Measurements from ENCODE around the gene ZPBP2. TPM values are rescaled to one million over a fixed set of nuclear protein-coding genes. Genes with fewer than 3 reads are reported as not detected.
A peak's percentile ranks its signal among the peaks of the same experiment; 100 is the strongest.

ZPBP2 gene
- total and polyA plus RNA-seq, 2 of the 13 experiments (the other 11 are each of a cell fraction or from before 2014, with no cell fraction given) = not detected

- TF ChIP-seq SP5 (CRISPR knock-in tag; IDR thresholded peaks at IDR 0.05; ENCODE audit: borderline replicate concordance, low read depth) (no peak), ZHX2 (IDR thresholded peaks at IDR 0.05; ENCODE audit: low read depth) (no peak), ZHX2 (CRISPR knock-in tag; IDR thresholded peaks at IDR 0.05; ENCODE audit: borderline replicate concordance) (no peak), RFX1 (IDR thresholded peaks at IDR 0.05) (peak; percentile 47), PLSCR1 (CRISPR knock-in tag; IDR thresholded peaks at IDR 0.05; ENCODE audit: borderline replicate concordance) (no peak), ZNF841 (CRISPR knock-in tag; IDR thresholded peaks at IDR 0.05; ENCODE audit: borderline replicate concordance) (no peak), ZNF275 (CRISPR knock-in tag; IDR thresholded peaks at IDR 0.05; ENCODE audit: borderline replicate concordance) (no peak), IRX3 (CRISPR knock-in tag; IDR thresholded peaks at IDR 0.05; ENCODE audit: borderline replicate concordance, low read depth) (no peak), ZNF350 (CRISPR knock-in tag; IDR thresholded peaks at IDR 0.05; ENCODE audit: borderline replicate concordance, low read depth) (no peak), CREBL2 (CRISPR knock-in tag; IDR thresholded peaks at IDR 0.05; ENCODE audit: borderline replicate concordance) (no peak), ATF7 (IDR thresholded peaks at IDR 0.05) (no peak), ATF7 (CRISPR knock-in tag; IDR thresholded peaks at IDR 0.05) (no peak), ZNF563 (CRISPR knock-in tag; IDR thresholded peaks at IDR 0.05) (0 out of 2 replicates have a peak, but pooled peaks have one; percentile 3), RXRB (CRISPR knock-in tag; IDR thresholded peaks at IDR 0.05; ENCODE audit: borderline replicate concordance) (no peak), GZF1 (CRISPR knock-in tag; IDR thresholded peaks at IDR 0.05) (no peak), ARNT (IDR thresholded peaks at IDR 0.05) (no peak), GPN1 (CRISPR knock-in tag; IDR thresholded peaks at IDR 0.05; ENCODE audit: borderline replicate concordance) (no peak), SATB2 (CRISPR knock-in tag; IDR thresholded peaks at IDR 0.05) (no peak)
- TF ChIP-seq, protein P1, sequence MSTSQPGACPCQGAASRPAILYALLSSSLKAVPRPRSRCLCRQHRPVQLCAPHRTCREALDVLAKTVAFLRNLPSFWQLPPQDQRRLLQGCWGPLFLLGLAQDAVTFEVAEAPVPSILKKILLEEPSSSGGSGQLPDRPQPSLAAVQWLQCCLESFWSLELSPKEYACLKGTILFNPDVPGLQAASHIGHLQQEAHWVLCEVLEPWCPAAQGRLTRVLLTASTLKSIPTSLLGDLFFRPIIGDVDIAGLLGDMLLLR (CRISPR knock-in tag; IDR thresholded peaks at IDR 0.05) = 0 out of 2 replicates have a peak, but pooled peaks have one; percentile 17
- TF ChIP-seq, protein P2, sequence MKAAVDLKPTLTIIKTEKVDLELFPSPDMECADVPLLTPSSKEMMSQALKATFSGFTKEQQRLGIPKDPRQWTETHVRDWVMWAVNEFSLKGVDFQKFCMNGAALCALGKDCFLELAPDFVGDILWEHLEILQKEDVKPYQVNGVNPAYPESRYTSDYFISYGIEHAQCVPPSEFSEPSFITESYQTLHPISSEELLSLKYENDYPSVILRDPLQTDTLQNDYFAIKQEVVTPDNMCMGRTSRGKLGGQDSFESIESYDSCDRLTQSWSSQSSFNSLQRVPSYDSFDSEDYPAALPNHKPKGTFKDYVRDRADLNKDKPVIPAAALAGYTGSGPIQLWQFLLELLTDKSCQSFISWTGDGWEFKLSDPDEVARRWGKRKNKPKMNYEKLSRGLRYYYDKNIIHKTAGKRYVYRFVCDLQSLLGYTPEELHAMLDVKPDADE (CRISPR knock-in tag; IDR thresholded peaks at IDR 0.05) = no peak
These were observed 57.5 kb downstream of the ZPBP2 start (continued) for GRCh38 chr17:39925282-39926134.
